ENCODE data around the gene CEMP1.

The CEMP1 gene

DNA sequence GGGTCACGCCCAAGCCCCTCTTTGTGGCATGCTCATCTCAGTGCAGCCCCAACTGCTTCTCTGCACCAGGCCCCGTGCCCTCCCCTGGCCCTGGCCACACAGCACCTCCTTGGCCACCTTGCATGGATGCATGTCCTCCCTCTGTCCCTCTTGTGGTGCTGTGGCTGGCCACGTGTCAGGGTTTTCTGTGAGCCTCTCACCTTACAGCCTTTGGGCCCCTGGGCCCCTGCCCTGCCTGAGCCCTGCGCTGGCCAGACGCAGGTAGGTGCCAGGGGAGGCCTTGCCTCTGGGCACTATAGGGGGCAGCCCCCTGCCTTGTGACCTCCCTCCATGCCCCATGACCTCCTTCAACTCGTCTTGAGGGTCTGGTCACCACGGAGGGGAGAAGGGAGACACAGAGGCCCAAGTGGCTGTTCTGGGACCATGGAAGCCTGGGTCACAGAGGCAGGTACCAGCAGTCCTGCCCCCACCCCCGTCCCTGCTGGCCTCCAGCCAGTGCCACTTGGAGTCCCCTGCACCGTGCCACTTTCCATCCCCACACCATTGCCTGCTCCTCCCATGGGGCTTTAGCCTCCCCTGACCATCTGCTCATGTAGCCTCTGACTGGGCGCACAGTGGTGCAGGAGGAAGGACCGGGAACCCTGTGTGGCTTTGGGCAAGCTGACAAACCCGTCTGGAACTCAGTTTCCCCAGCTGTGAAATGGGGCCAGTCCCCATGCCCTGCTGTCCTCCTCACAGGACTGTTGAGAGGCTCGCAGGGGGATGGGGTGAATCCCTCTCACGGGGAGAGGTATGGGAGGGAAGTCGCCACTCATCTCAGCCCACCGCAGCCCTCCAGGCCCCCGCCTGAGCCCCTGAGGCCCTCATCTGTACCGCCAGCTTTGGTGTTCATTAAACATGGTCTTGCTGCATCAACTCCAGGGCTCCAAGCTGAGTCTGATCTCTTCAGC, 29.0 kb downstream of the CEMP1 start:
- DNase-seq (ENCODE audit: low read depth in 3 of 3) = no peak

DNA sequence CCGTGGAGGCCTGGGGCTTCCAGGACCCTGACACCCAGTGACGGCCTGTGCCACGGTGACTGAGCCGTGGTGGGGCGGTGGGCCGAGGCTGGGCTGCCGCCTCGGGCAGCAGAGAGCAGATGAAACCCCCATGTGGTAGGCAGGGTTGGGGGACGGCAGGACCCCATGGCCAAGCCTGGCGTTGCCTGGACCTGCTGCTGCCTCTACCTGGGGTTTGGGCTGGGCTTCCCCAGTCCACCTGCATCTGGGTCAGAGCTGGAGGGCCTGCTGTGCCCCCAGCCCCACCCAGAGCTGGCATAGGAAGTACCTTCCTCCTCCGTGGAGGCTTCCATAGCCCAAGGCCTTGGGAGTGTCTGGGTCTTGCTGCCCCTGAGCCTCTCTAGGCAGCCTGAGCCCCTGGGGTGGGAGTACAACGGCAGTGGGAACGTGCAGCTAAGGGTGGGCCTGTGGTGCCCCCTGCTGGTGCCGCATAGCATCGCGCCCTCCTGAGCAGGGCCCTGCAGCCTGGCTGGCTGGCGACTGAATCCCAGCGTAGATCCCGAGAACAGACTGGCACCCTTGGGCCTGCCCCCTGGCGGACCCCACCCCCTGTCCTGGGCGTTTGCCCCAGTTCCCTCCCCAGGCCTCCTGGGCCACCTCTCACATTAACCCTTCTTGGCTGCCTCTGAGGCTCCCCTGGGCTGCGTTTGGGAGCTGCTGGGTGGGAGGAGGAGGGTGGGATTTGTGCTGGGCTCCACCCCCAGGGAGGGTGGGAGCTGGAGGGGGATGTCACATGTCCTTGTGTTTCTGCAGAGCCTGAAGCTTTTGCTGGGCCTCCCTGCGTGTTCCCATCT, 30.1 kb downstream of the CEMP1 start:
- DNase-seq (ENCODE audit: low read depth in 3 of 3) = peak; percentile 64 to 65 (median 64)

DNA sequence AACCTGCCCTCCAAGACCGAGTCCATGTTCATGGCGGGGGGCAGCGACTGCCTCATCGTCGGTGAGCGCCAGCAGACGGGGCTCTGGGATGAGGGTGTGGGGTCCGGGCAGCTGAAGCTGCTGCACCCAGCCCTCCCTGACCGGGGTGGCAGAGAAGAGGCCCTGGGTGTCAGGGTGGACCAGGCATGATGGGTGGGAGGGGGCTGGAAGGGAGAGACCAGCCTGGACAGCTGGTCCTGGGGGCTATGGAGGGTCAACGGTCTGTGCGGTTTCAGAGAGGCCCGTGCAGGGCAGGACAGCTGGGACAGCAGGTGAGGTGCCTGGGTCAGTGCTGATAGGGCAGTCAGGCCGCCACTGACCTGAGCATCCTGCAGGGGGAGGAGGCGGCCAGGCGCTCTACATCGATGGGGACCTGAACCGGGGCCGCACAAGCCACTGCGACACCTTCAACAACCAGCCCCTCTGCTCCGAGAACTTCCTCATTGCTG, 30.7 kb downstream of the CEMP1 start:
- DNase-seq (ENCODE audit: low read depth in 3 of 3) = no peak

DNA sequence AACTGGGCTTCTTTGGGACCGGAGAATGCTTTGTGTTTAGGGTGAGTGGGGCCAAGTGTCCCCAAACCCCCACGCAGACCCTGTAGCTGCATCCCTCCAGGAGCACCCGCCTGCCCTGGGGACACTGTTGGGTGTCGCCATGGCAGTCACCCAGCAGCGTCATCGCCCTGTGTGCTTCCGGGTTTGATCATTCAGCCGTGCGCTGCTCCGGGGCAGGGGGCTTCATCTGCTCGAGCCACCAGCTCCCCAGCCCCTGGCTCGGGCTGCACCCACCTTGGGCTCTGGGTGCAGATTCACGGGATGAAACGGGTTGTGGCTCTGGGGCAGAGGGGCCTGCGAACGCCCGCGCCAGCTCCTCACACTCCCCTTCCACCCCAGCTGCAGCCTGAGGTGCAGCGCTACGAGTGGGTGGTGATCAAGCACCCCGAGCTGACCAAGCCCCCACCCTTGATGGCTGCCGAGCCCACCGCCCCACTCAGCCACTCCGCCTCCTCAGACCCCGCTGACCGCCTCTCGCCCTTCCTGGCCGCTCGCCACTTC, 31.2 kb downstream of the CEMP1 start:
- DNase-seq (ENCODE audit: low read depth in 3 of 3) = no peak

DNA sequence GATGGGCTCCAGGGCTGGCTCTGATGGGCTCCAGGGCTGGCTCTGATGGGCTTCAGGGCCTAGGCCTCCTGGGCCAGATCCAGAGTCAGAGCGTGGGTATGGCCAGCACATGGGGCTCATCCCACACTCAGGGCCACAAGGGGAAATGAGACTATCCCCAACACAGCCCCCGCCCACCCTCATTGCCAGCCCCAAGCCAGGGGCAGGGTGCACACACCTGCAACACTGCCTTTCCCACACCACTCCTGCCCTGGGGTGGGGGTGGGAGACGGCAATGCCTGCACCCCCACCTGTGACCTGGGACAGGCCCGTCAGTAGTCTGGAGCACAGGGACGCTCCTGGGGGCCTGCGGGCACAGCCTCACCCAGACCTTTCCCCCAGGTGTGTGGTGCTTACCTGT, 31.8 kb downstream of the CEMP1 start:
- no peak for DNase-seq (ENCODE audit: low read depth in 3 of 3)

DNA sequence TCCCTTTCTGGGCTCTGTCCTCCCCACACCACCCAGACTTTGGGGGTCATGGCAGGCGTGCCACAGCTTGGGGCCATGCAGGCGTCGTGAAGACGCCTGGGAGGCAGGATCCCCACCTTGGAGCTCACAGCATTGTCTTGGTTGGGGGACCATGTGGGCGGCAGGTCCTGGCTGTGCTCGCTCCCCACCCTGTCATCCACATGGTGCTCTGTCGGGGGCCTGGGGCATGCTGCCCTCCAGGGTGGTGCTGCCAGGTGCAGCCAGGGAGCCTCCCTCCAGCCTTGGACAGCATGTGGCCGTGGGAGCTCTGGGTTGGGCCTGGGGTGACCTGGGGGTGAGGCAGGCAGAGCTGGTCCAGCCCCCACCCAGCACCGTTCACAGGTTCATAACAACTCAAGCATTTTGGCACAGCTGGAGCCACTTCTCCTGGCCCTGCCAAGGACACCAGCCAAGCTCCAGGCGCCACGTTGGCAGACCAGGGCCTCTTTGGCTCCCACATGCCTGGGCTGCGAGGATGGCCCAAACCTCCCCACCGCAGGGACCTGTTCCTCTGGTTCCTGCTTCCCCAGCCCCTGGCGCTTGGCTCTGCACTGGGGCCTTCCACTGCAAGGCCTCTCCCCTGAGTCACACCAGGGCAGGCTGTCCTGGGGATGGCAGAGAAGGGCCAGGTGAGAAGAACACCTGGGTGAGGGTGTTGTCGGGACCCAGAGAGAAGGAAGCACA, 32.5 kb downstream of the CEMP1 start:
- no peak for DNase-seq (ENCODE audit: low read depth in 3 of 3)

DNA sequence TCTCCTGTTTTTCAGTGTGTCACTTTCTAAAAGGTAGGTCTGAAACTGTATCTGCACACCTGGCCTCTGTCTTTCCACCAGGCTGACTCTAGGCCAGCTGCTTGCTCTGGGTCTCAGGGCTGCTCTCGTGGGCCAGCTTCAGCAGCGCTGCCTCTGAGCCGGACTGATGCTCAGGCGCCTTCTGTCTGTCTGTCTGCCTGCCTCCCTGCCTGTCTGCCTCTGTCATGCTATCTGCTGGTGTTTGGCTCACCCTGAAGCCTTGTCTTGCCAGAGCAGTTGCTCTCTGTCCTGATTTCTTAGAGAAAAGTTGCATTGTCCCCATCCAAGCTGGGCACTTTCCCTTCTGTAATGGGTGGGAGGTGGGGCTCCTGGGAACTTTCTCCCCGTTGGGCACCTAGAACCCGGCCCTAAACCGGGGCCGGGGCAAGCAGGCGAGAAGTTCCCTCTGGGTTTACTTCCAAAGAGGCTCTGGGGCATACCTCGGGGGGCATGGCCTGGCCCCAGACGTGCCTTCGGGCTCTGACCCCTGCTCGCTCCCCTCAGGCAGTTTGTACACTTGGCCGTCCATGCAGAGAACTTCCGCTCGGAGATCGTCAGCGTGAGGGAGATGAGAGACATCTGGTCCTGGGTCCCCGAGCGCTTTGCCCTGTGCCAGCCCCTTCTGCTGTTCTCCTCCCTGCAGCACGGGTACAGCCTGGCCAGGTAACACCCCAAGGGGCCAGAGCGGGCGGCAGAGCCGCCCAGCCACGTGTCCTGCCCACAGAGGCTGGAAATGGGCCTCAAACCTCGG, 33.3 kb downstream of the CEMP1 start:
- DNase-seq (ENCODE audit: low read depth in 3 of 3) = no peak

DNA sequence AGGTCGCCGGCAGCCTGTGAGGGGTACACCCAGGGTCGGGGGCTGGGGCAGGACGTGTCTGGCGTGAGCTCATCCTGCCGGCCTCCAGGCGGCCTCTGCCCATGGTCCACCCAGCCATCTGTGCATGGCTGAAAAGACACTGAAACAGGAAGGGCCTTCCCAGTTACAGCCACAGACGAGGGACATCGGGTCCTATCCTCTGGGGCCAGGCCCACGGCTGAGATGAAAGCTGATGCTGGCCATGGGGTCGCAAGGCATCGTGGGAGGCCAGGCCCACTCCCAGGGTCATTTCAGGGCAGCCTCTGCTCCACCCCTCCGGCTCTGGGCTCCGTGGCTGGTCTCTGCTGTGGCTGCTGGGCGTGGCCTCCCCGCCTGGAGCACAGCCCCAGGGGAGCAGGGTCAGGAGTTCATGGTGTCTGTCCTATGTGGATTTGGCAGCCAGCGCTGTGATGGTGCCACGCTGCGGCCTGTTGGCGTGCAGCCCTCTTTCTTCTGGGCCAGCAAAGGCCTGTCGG, 34.0 kb downstream of the CEMP1 start:
- DNase-seq (ENCODE audit: low read depth in 3 of 3) = no peak

DNA sequence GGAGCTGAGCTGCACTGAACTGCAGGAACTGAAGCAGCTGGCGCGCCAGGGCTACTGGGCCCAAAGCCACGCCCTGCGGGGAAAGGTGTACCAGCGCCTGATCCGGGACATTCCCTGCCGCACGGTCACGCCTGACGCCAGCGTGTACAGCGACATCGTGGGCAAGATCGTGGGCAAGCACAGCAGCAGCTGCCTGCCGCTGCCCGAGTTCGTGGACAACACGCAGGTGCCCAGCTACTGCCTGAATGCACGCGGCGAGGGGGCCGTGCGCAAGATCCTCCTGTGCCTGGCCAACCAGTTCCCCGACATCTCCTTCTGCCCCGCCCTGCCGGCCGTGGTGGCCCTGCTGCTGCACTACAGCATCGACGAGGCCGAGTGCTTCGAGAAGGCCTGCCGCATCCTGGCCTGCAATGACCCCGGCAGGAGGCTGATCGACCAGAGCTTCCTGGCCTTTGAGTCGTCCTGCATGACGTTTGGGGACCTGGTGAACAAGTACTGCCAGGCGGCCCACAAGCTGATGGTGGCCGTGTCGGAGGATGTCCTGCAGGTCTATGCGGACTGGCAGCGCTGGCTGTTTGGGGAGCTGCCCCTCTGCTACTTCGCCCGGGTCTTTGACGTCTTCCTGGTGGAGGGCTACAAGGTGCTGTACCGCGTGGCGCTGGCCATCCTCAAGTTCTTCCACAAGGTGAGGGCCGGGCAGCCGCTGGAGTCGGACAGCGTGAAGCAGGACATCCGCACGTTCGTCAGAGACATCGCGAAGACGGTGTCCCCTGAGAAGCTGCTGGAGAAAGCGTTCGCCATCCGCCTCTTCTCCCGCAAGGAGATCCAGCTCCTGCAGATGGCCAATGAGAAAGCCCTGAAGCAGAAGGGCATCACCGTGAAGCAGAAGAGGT, 34.7 kb downstream of the CEMP1 start:
- no peak for DNase-seq (ENCODE audit: low read depth in 3 of 3)

DNA sequence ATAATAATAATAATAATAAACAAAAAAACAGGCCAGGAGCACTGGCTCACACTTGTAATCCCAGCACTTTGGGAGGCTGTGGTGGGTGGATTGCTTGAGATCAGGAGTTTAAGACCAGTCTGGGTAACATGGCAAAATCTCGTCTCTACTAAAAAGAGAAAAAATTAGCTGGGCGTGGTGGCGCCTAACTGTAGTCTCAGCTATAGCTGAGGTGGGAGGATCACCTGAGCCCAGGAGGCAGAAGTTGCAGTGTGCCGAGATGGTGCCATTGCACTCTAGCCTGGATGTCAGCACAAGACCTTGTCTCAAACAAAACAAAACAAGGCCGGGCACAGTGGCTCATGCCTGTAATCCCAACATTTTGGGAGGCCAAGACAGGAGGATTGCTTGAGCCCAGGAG, 36.2 kb downstream of the CEMP1 start:
- DNase-seq (ENCODE audit: low read depth in 3 of 3) = no peak

DNA sequence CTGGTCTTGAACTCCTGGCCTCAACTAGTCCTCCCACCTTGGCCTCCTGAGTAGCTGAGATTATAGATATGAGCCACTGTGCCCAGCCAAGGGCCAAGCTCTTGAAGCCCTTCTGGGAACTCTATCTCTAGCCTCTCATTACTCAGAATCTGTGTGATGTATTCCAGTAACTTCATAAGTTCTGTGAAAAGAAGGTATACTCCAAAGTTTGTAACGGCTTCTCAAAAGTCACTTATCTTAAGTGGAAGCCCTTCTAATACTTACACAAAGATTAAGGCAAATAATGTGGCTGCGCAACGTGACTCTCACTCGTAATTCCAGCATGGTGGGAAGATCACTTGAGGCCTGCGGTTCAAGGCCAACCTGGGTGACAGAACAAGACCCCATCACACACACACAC, 36.6 kb downstream of the CEMP1 start:
- DNase-seq (ENCODE audit: low read depth in 3 of 3) = no peak

DNA sequence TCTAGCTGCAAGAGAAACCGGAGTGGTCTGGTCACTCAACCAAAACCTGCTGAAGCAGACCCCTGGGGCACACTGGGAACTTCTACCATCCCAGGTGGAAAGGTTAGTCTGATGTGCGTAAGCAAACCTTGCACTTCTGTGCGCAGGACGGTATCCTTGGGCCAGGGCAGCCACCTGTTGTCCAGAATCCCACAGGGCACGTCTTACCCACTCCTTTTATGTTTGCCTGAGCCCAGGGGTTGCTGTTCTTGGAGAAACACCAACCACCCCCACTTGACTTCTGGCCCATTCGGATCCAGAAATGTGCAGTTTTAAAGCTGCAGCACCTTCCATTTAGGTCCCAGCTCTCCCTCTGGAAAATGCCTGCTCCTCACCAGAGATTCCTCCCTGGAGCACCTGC, 37.6 kb downstream of the CEMP1 start:
- DNase-seq (ENCODE audit: low read depth in 3 of 3) = no peak

DNA sequence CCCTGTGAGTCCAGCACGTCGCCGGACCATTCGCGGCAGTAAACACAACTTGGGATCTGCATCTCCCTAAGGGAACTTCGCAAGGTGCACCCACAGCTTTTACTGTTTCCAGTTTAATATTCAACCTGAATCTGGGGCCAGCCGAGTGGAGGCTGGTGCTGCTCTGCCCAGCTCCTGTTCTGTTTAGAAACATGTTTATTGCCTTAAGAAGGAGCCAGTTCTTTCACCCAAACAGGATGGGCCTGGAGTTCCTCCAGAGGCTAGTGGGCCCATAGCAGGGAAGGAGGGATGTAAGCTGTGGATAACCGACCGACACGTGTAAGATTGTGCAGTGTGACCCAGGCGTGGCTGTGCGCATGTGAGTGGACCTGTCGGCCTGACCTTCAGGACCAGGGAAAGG, 38.9 kb downstream of the CEMP1 start:
- no peak for DNase-seq (ENCODE audit: low read depth in 3 of 3)

DNA sequence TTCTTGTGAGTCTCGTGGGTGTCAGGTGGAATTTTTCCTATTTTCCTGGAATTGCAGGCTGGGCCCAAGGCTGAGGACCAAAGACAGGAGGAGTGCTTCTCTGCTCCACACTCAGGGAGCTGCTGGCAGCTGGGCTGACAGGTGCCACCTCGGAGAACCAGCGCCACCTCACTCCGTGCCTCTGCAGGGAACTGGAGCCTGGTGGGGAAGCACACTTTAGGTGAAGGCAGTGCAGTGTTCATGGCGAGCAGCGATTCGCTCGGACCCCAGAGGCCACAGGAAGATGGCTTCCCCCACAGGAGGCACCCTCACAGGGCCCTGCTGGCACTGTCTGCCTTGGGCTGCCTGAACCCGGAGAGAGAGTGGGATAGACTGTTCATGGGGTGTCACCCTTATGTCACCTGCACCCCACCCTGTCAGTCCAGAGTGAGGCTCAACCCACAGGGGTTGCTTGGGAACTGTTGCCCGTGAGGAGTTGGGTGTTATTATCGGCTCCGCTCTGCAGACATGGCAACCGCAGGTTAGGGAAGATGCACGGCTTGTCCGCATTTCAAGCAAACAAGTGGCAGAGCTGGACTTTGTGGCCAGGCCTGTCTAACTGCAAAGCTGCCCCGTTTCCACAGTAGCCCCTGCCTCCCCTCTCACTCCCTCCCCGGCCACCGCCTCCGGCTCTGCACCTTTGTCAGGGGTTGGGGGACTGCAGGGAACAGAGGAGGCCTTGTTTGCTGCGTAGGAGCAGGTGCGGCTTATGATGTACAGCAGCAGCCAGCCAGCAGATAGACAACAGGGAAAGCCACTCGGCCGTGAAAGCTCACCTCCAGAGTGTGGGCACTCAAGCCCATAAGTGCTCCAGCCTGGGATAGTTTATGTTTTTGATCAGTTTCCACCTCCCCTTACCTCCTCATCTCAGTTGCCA, 40.8 kb downstream of the CEMP1 start:
- DNase-seq (ENCODE audit: low read depth in 3 of 3) = no peak

DNA sequence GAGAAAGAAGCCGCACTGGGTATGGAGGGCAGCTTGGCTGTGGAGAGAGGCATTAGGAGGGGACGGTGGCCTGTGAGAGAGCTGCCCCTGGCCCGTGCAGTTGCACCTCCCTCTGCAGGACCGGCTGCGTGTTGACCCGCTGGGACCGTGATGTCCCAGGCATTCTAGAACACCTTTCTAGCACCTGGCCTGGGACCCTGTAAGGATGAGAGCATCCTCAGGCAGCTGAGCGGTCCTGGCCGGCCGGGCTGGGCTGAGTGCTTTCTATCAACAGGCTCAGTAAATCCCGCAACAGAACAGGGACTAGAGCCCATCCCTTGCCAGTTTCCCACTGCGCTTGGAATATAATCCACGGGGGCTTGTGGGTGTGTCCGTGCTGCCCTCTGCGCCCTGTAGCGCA, 41.6 kb downstream of the CEMP1 start:
- no peak for DNase-seq (ENCODE audit: low read depth in 3 of 3)

DNA sequence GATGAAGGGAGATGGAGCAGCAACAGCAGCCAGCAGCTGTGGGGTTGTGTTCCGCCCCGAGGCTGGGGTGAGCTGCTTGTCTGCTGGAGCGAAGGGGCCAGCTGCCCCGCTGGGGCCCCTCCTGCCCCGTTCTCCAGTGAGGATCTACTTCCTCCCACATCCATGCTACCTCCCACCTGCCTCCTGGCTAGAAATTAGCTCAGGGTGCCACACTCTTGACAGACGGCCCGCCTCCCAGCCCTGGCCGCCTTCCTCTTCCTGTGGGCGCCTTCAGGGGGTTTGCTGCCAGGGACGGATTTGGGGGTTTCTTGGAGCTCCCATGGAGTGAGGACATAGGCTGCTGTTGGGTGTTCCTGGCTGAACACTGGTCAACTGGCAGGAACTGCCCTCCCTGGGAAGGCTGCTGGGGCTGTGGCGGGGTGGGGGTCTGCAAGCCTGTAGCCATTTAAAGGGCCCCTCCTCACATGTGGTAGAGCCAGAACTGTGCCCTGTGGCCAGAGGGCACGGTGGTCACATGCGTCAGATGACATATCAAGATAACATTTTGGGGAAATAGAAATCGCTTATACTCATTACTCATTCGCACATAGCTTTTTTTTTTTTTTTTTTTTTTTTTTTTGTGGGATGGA, 43.2 kb downstream of the CEMP1 start:
- no peak for DNase-seq (ENCODE audit: low read depth in 3 of 3)

DNA sequence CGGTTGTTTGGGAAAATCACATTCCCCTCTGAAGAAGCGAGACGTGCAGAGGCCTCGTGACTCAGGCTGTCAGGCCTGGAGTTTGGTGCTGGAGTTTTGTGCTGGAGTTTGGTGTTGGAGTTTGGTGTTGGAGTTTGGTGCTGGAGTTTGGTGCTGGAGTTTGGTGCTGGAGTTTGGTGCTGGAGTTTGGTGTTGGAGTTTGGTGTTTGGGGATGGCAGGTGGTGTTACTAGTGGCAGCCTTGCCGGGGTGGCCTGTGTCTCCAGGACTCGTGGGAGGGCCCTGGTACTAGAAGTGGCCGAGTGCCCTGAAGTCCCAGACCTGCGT, 43.7 kb downstream of the CEMP1 start:
- no peak for DNase-seq (ENCODE audit: low read depth in 3 of 3)
